ENCODE measurements around the gene B3GAT1. TPM values are rescaled to one million over a fixed set of nuclear protein-coding genes. Genes with fewer than 3 reads are reported as not detected.
A peak's percentile ranks its signal among the peaks of the same experiment; 100 is the strongest.

The B3GAT1 gene
- total RNA-seq, 3 donors from 2014 or later, result 0.16 to 2.9 (median 2.8) TPM

DNA sequence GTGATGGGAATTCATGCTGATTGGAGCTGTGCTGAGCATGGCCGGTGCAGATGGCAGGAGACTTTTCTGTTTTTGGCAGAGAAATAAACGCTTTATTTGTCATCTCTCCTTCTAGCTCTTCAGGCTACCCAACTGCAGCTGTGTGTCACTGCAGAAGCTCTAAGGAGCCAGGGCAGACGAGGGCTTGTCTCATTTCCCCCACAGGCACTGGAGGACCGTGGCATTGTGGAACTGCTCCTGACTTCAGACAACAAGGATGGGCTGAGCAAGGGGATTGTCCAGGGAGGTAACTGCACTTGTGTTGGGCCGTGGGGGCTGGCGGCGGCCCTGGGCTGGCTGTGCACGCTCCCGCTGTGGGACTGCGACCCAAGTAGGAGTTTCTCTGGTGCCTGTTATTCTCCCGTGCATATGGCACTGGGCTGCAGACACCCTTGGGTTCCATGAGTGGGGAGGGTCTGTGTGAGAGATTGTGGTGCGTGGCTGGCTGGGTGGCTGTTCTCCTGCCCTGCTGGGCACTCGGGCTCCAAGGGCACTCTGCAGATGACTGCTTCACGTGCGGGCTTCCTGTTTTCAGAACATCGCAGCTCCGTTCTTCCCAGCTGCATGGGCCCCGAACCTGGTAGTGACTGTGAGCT lies 53.1 kb downstream of the B3GAT1 start:
- H3K36me3 ChIP-seq, result no peaks in the 10 kb centered on the region
- intact Hi-C loops (cut with DNase I; ENCODE audit: low total_unique reads), result no loop called here
- no peaks in the 10 kb centered on the region for H3K9me3 ChIP-seq
- no peak overlapping the region for H3K27ac ChIP-seq
- H3K4me3 ChIP-seq, result no peak overlapping the region
- H3K27me3 ChIP-seq, result no peaks in the 10 kb centered on the region
- TF ChIP-seq, protein P1, sequence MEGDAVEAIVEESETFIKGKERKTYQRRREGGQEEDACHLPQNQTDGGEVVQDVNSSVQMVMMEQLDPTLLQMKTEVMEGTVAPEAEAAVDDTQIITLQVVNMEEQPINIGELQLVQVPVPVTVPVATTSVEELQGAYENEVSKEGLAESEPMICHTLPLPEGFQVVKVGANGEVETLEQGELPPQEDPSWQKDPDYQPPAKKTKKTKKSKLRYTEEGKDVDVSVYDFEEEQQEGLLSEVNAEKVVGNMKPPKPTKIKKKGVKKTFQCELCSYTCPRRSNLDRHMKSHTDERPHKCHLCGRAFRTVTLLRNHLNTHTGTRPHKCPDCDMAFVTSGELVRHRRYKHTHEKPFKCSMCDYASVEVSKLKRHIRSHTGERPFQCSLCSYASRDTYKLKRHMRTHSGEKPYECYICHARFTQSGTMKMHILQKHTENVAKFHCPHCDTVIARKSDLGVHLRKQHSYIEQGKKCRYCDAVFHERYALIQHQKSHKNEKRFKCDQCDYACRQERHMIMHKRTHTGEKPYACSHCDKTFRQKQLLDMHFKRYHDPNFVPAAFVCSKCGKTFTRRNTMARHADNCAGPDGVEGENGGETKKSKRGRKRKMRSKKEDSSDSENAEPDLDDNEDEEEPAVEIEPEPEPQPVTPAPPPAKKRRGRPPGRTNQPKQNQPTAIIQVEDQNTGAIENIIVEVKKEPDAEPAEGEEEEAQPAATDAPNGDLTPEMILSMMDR (IDR thresholded peaks at IDR 0.05), result no peak
- no peak for TF ChIP-seq POLR2AphosphoS5 (IDR thresholded peaks at IDR 0.05)
- no peak for TF ChIP-seq POLR2A (IDR thresholded peaks at IDR 0.05)
- peak in 1 of 2 donors; percentile 35 for DNase-seq (ENCODE audit: low spot score in 2 of 2)
- H3K4me1 ChIP-seq, result no peaks in the 10 kb centered on the region

DNA sequence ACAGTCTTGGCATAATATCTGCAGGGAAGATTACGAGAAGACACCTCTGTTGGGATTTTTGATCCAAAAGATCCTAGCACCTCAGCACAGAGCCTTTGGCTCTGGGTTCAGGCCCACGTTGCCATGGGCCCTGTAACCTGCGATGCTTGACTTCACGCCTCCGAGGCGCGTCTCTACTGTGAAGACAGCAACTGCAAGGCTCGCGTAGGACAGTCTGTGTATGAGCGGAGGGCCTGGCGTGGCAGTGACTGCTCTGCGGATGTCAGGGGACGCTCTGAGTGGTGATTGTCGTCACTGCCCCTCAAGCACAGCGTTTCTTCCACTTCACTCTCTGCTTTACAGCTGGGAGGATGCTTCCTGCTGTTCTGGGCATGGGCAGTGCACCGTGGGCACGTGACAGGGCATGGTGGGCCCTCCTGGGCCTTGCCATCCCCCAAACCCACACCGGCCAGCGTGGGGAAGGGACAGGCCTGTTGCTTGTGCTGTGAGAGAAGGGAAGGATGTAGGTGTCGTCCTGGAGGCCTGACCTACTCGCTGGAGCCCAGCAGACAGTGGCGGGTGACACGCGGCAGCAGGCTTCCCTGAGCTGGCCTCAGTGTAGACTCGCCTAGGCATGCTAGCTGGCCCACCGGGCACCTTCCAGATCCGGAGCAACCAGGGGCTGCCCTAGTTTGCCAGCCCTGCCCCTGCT lies 53.7 kb downstream of the B3GAT1 start:
- Histone ChIP-seq H3K4me3 (no peak overlapping the region), H3K27ac (no peak overlapping the region), H3K9me3 (no peaks in the 10 kb centered on the region), H3K36me3 (no peaks in the 10 kb centered on the region), H3K4me1 (no peaks in the 10 kb centered on the region), H3K27me3 (no peaks in the 10 kb centered on the region)
- TF ChIP-seq, protein P1 (IDR thresholded peaks at IDR 0.05), result no peak
- TF ChIP-seq POLR2AphosphoS5 (IDR thresholded peaks at IDR 0.05) (no peak), POLR2A (IDR thresholded peaks at IDR 0.05) (no peak)
- DNase-seq (ENCODE audit: low spot score in 2 of 2), result peak in 1 of 2 donors; percentile 22
- intact Hi-C loops (cut with DNase I; ENCODE audit: low total_unique reads), result no loop called here

DNA sequence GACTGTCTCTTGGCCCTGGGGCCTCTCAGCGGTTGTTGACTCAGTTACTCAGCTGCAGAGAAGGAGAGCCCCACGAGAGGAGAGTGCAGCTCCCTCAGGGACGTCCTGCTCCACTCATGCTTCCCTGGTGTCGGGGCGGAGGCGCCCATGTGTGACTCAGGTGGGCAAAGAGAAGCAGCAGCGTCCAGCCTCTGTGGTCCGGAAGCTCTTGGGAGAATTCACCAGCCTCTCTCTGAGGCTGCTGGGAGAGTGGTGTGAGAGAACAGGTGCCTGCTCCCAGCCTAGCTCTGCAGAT lies 54.5 kb downstream of the B3GAT1 start:
- Histone ChIP-seq H3K9me3 (no peaks in the 10 kb centered on the region), H3K4me3 (no peak overlapping the region), H3K27me3 (no peaks in the 10 kb centered on the region), H3K27ac (no peak overlapping the region), H3K36me3 (no peaks in the 10 kb centered on the region), H3K4me1 (no peaks in the 10 kb centered on the region)
- DNase-seq (ENCODE audit: low spot score in 2 of 2), result no peak
- intact Hi-C loops (cut with DNase I; ENCODE audit: low total_unique reads), result no loop called here
- TF ChIP-seq POLR2AphosphoS5 (IDR thresholded peaks at IDR 0.05), result no peak
- TF ChIP-seq POLR2A (IDR thresholded peaks at IDR 0.05), result no peak
- TF ChIP-seq, protein P1 (IDR thresholded peaks at IDR 0.05), result no peak

DNA sequence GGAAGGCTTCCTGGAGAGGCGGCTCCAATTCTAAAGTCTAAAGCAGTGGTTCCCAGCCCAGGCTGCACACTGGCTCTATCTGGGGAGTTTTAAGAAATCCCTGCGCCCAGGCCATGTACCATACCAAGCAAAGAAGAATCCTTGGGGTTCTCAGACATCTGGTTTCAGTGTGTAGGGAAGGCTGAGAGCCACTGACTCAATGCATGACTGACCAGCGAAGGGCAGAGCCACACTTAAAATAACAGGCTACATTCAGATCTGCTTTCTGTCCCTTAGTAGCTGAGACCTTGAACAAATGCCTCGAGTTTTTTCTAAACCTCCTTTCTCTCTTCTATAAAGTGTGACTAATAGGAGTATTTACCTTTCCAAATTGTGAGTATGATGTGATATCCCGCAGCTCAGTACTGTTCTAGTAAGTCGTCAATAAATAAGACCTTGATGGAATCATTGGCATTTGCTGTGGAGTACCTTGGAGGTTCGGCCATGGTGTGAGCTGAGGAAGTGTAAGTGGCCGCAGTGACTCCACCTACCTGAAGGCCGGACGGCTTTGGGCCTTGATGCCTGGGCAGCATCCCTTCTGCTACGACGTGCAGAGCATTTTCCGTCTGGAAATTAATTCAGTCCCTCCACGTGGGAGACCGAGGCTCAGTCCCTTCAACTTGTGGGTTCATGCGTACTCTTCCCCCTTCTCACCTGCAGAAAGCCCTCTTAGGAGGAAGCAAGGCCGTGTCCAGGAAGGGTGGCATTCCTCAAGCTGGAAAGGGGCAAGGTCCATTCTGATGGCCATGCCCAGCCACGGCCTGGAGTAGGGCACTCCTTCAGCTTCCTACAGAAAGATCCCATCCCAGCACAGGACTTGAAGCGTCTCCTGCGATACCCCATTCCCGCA lies 55.1 kb downstream of the B3GAT1 start:
- no peaks in the 10 kb centered on the region for H3K9me3 ChIP-seq
- H3K4me1 ChIP-seq, result no peaks in the 10 kb centered on the region
- peak in 1 of 2 donors; percentile 22 for DNase-seq (ENCODE audit: low spot score in 2 of 2)
- H3K27ac ChIP-seq, result no peak overlapping the region
- H3K36me3 ChIP-seq, result no peaks in the 10 kb centered on the region
- H3K4me3 ChIP-seq, result no peak overlapping the region
- TF ChIP-seq POLR2A (IDR thresholded peaks at IDR 0.05), result no peak
- TF ChIP-seq, protein P1 (IDR thresholded peaks at IDR 0.05), result no peak
- no peaks in the 10 kb centered on the region for H3K27me3 ChIP-seq
- intact Hi-C loops (cut with DNase I; ENCODE audit: low total_unique reads), result no loop called here

DNA sequence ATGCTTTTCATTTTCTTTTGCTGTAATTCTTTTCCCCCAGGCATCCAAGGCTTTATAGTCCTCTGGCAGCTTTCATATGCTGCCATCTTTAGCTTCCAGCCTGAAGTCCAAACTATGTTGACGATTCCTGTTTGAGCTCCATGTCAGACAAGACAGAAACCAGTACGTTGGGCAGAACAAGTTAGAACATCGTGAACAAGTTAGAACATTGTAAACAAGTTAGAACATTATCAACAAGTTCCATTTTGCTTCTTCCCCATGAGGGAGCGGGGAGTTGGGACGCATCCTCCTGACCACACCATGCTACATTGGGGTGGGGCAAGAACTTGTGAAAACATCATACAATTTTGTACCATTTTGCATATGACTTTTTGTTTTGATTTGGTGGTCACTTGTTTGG lies 56.4 kb downstream of the B3GAT1 start:
- intact Hi-C loops (cut with DNase I; ENCODE audit: low total_unique reads), result no loop called here
- no peaks in the 10 kb centered on the region for H3K27me3 ChIP-seq
- no peaks in the 10 kb centered on the region for H3K9me3 ChIP-seq
- H3K4me1 ChIP-seq, result no peaks in the 10 kb centered on the region
- no peak for DNase-seq (ENCODE audit: low spot score in 2 of 2)
- H3K27ac ChIP-seq, result no peak overlapping the region
- TF ChIP-seq, protein P1 (IDR thresholded peaks at IDR 0.05), result no peak
- TF ChIP-seq POLR2A (IDR thresholded peaks at IDR 0.05), result no peak
- no peak for TF ChIP-seq POLR2AphosphoS5 (IDR thresholded peaks at IDR 0.05)
- no peaks in the 10 kb centered on the region for H3K36me3 ChIP-seq
- H3K4me3 ChIP-seq, result no peak overlapping the region

Measured in breast epithelium (tissue), 4 donors.